COR-L47 (cell line): Measurements from ENCODE around the gene AKAP12.

ENCODE experiments used
- DNase-seq: peaks from one replicate; lab custom pipeline; 2025; lab: John Stamatoyannopoulos, UW

Gene AKAP12

GRCh38 chr6:151284548-151285017, 44.8 kb downstream of the AKAP12 start:
- no peak for DNase-seq

GRCh38 chr6:151285122-151285521, 45.4 kb downstream of the AKAP12 start:
- DNase-seq: no peak

- no peak for DNase-seq
Observed at GRCh38 chr6:151286214-151286613, 46.4 kb downstream of the AKAP12 start.

- DNase-seq: no peak
Observed at GRCh38 chr6:151288712-151289398, 49.1 kb downstream of the AKAP12 start.

GRCh38 chr6:151289399-151290007, 49.7 kb downstream of the AKAP12 start:
- DNase-seq: no peak

- no peak for DNase-seq
Observed at GRCh38 chr6:151290877-151291721, 51.3 kb downstream of the AKAP12 start.

- DNase-seq: no peak
Observed at GRCh38 chr6:151291722-151292059, 51.9 kb downstream of the AKAP12 start.

GRCh38 chr6:151292974-151293687, 53.4 kb downstream of the AKAP12 start:
- no peak for DNase-seq

- DNase-seq: no peak
Observed at GRCh38 chr6:151293688-151294016, 53.9 kb downstream of the AKAP12 start.

- no peak for DNase-seq
Observed at GRCh38 chr6:151294561-151295101, 54.9 kb downstream of the AKAP12 start.

GRCh38 chr6:151297886-151298285, 58.1 kb downstream of the AKAP12 start:
- no peak for DNase-seq

GRCh38 chr6:151299011-151299410, 59.2 kb downstream of the AKAP12 start:
- no peak for DNase-seq

GRCh38 chr6:151300267-151300991, 60.7 kb downstream of the AKAP12 start:
- DNase-seq: no peak

- DNase-seq: no peak
Observed at GRCh38 chr6:151301547-151301946, 61.8 kb downstream of the AKAP12 start.

GRCh38 chr6:151303231-151303630, 63.5 kb downstream of the AKAP12 start:
- no peak for DNase-seq

GRCh38 chr6:151306269-151306783, 66.6 kb downstream of the AKAP12 start:
- DNase-seq: no peak

- no peak for DNase-seq
Observed at GRCh38 chr6:151307501-151307900, 67.7 kb downstream of the AKAP12 start.

- DNase-seq: no peak
Observed at GRCh38 chr6:151309619-151310018, 69.9 kb downstream of the AKAP12 start.

- no peak for DNase-seq
Observed at GRCh38 chr6:151310279-151310678, 70.5 kb downstream of the AKAP12 start.

- no peak for DNase-seq
Observed at GRCh38 chr6:151310852-151311767, 71.3 kb downstream of the AKAP12 start.
